HepG2 (cell line): Measurements from ENCODE around the gene GDF2.

ENCODE experiments used
- CCDC6 ChIP-seq: sonication (generic); formaldehyde crosslinking; IDR thresholded peaks from 2 replicates; pipeline ENCODE4 v1.8.1; 2022; ENCODE audit warnings: mild to moderate bottlenecking, missing genetic modification reagents, moderate library complexity
- CHD4 ChIP-seq: fragments of 200-600 bp; sonication (generic); IDR thresholded peaks from 2 replicates; pipeline ENCODE4 v1.7.0; 2017; ENCODE audit warnings: mild to moderate bottlenecking, low read length, borderline replicate concordance
- FOXA1 ChIP-seq, 2 experiments: fragments of 450-650 bp in 1 of 2; sonication (generic) in 1 of 2; formaldehyde crosslinking in 1 of 2; IDR thresholded peaks; 2 replicates each; pipeline versions ENCODE4 v1.4.0 to v1.6.1; 2016 to 2020; ENCODE audit warnings: missing genetic modification reagents in 1 of 2
- ZMAT3 ChIP-seq: sonication (generic); formaldehyde crosslinking; conservative IDR thresholded peaks from 2 replicates; pipeline ENCODE4 v1.7.0; 2021; ENCODE audit warnings: missing genetic modification reagents
- ZNF274 ChIP-seq: sonication (generic); formaldehyde crosslinking; IDR thresholded peaks from 2 replicates; pipeline ENCODE4 v1.5.1; 2020; ENCODE audit warnings: mild to moderate bottlenecking, missing genetic modification reagents
- TF ChIP-seq, protein P1 (sequence below): sonication (generic); formaldehyde crosslinking; IDR thresholded peaks from 2 replicates; pipeline ENCODE4 v1.4.0; 2020; ENCODE audit warnings: missing genetic modification reagents
- TF ChIP-seq, protein P2 (sequence below): sonication (generic); formaldehyde crosslinking; IDR thresholded peaks from 2 replicates; pipeline ENCODE4 v1.4.0; 2020; ENCODE audit warnings: missing genetic modification reagents

GRCh38 chr10:47320812-47321211 lies 1.4 kb upstream of the GDF2 start:
- TF ChIP-seq, protein P1, sequence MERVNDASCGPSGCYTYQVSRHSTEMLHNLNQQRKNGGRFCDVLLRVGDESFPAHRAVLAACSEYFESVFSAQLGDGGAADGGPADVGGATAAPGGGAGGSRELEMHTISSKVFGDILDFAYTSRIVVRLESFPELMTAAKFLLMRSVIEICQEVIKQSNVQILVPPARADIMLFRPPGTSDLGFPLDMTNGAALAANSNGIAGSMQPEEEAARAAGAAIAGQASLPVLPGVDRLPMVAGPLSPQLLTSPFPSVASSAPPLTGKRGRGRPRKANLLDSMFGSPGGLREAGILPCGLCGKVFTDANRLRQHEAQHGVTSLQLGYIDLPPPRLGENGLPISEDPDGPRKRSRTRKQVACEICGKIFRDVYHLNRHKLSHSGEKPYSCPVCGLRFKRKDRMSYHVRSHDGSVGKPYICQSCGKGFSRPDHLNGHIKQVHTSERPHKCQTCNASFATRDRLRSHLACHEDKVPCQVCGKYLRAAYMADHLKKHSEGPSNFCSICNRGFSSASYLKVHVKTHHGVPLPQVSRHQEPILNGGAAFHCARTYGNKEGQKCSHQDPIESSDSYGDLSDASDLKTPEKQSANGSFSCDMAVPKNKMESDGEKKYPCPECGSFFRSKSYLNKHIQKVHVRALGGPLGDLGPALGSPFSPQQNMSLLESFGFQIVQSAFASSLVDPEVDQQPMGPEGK: no peak
- TF ChIP-seq, protein P2, sequence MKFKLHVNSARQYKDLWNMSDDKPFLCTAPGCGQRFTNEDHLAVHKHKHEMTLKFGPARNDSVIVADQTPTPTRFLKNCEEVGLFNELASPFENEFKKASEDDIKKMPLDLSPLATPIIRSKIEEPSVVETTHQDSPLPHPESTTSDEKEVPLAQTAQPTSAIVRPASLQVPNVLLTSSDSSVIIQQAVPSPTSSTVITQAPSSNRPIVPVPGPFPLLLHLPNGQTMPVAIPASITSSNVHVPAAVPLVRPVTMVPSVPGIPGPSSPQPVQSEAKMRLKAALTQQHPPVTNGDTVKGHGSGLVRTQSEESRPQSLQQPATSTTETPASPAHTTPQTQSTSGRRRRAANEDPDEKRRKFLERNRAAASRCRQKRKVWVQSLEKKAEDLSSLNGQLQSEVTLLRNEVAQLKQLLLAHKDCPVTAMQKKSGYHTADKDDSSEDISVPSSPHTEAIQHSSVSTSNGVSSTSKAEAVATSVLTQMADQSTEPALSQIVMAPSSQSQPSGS (CRISPR knock-in tag): no peak
- TF ChIP-seq FOXA1 (IDR thresholded peaks at IDR 0.05): no peak
- TF ChIP-seq FOXA1 (CRISPR knock-in tag; IDR thresholded peaks at IDR 0.05): no peak
- TF ChIP-seq CHD4: no peak
- no peak for TF ChIP-seq CCDC6 (CRISPR knock-in tag)
- TF ChIP-seq ZNF274 (CRISPR knock-in tag): no peak
- TF ChIP-seq ZMAT3 (CRISPR knock-in tag): no peak
